Effector memory CD4-positive, alpha-beta T cell (primary cell): ENCODE results near the gene SLC9C2.
A peak's percentile ranks its signal among the peaks of the same experiment; 100 is the strongest.

Source experiments
- DNase-seq, 3 donors: peaks; one replicate each; pipeline ENCODE4 v3.0.0-alpha.2; 2020
- H3K27ac ChIP-seq: 2 replicates; pipeline ENCODE4 v1.7.0; 2013; ENCODE audit warnings: mild to moderate bottlenecking, low read length, moderate library complexity; ENCODE audit not compliant: insufficient read depth, poor library complexity, severe bottlenecking
- H3K27me3 ChIP-seq: replicated peaks from 2 replicates; pipeline ENCODE4 v1.7.0; 2013; ENCODE audit warnings: mild to moderate bottlenecking, low read length; ENCODE audit not compliant: insufficient read depth, control insufficient read depth, poor library complexity, severe bottlenecking
- H3K36me3 ChIP-seq: 2 replicates; pipeline ENCODE4 v1.7.0; 2013; ENCODE audit warnings: mild to moderate bottlenecking, low read length, moderate library complexity; ENCODE audit not compliant: control insufficient read depth, insufficient read depth
- H3K4me1 ChIP-seq: 2 replicates; pipeline ENCODE4 v1.7.0; 2013; ENCODE audit warnings: low read length, mild to moderate bottlenecking; ENCODE audit not compliant: control insufficient read depth, insufficient read depth, poor library complexity, severe bottlenecking
- H3K4me3 ChIP-seq: 2 replicates; pipeline ENCODE4 v1.7.0; 2013; ENCODE audit warnings: low read length, low read depth, mild to moderate bottlenecking; ENCODE audit not compliant: insufficient read depth, poor library complexity, severe bottlenecking
- H3K9me3 ChIP-seq: 2 replicates; pipeline ENCODE4 v1.7.0; 2013; ENCODE audit warnings: mild to moderate bottlenecking, low read length, moderate library complexity; ENCODE audit not compliant: control insufficient read depth

SLC9C2 gene

GRCh38 chr1:173489929-173490328, 112.9 kb downstream of the SLC9C2 start:
- Histone ChIP-seq H3K27me3 (no peaks in the 10 kb centered on the region), H3K9me3 (no peaks in the 10 kb centered on the region), H3K36me3 (peaks cover 40% of the 10 kb centered on the region), H3K27ac (no peak overlapping the region), H3K4me1 (no peaks in the 10 kb centered on the region), H3K4me3 (no peak overlapping the region)
- no peak for DNase-seq

- no peak for DNase-seq
- Histone ChIP-seq H3K4me3 (no peak overlapping the region), H3K36me3 (peaks cover 48% of the 10 kb centered on the region), H3K9me3 (no peaks in the 10 kb centered on the region), H3K27ac (no peak overlapping the region), H3K27me3 (no peaks in the 10 kb centered on the region), H3K4me1 (no peaks in the 10 kb centered on the region)
These were observed 113.7 kb downstream of the SLC9C2 start for GRCh38 chr1:173489149-173489600.

- Histone ChIP-seq H3K27me3 (no peaks in the 10 kb centered on the region), H3K36me3 (peaks cover 53% of the 10 kb centered on the region), H3K4me3 (no peak overlapping the region), H3K4me1 (no peaks in the 10 kb centered on the region), H3K27ac (no peak overlapping the region), H3K9me3 (no peaks in the 10 kb centered on the region)
- DNase-seq = no peak
These were observed 114.9 kb downstream of the SLC9C2 start for GRCh38 chr1:173488001-173488400.

- DNase-seq = no peak
- no peaks in the 10 kb centered on the region for H3K4me1 ChIP-seq
- H3K36me3 ChIP-seq = peaks cover 73% of the 10 kb centered on the region
- H3K9me3 ChIP-seq = no peaks in the 10 kb centered on the region
- no peak overlapping the region for H3K27ac ChIP-seq
- H3K27me3 ChIP-seq = no peaks in the 10 kb centered on the region
- no peak overlapping the region for H3K4me3 ChIP-seq
These were observed 117.5 kb downstream of the SLC9C2 start for GRCh38 chr1:173485401-173485800.

- H3K27me3 ChIP-seq = no peaks in the 10 kb centered on the region
- no peak overlapping the region for H3K27ac ChIP-seq
- no peak overlapping the region for H3K4me3 ChIP-seq
- H3K36me3 ChIP-seq = peaks cover 73% of the 10 kb centered on the region
- no peak for DNase-seq
- no peaks in the 10 kb centered on the region for H3K9me3 ChIP-seq
- H3K4me1 ChIP-seq = no peaks in the 10 kb centered on the region
These were observed 118.6 kb downstream of the SLC9C2 start for GRCh38 chr1:173484276-173484675.

- H3K9me3 ChIP-seq = no peaks in the 10 kb centered on the region
- H3K4me1 ChIP-seq = peaks cover 12% of the 10 kb centered on the region
- H3K4me3 ChIP-seq = no peak overlapping the region
- H3K27ac ChIP-seq = no peak overlapping the region
- no peaks in the 10 kb centered on the region for H3K27me3 ChIP-seq
- DNase-seq = no peak
- H3K36me3 ChIP-seq = peaks cover 61% of the 10 kb centered on the region
These were observed 120.2 kb downstream of the SLC9C2 start for GRCh38 chr1:173482683-173483082.

GRCh38 chr1:173481195-173481772, 121.6 kb downstream of the SLC9C2 start:
- peaks cover 14% of the 10 kb centered on the region for H3K4me1 ChIP-seq
- H3K27ac ChIP-seq = no peak overlapping the region
- no peaks in the 10 kb centered on the region for H3K27me3 ChIP-seq
- H3K4me3 ChIP-seq = no peak overlapping the region
- H3K9me3 ChIP-seq = no peaks in the 10 kb centered on the region
- peaks cover 47% of the 10 kb centered on the region for H3K36me3 ChIP-seq
- DNase-seq = no peak

- H3K4me1 ChIP-seq = peaks cover 25% of the 10 kb centered on the region
- no peak overlapping the region for H3K4me3 ChIP-seq
- H3K9me3 ChIP-seq = no peaks in the 10 kb centered on the region
- peaks cover 31% of the 10 kb centered on the region for H3K36me3 ChIP-seq
- no peaks in the 10 kb centered on the region for H3K27me3 ChIP-seq
- DNase-seq = no peak
- no peak overlapping the region for H3K27ac ChIP-seq
These were observed 123.2 kb downstream of the SLC9C2 start for GRCh38 chr1:173479649-173480048.

GRCh38 chr1:173478094-173478674, 124.7 kb downstream of the SLC9C2 start:
- DNase-seq = no peak
- Histone ChIP-seq H3K9me3 (no peaks in the 10 kb centered on the region), H3K36me3 (peaks cover 23% of the 10 kb centered on the region), H3K4me1 (peaks cover 25% of the 10 kb centered on the region), H3K4me3 (peak overlapping the region; percentile 81), H3K27me3 (no peaks in the 10 kb centered on the region), H3K27ac (peak overlapping the region; percentile 74)

- peaks cover 16% of the 10 kb centered on the region for H3K36me3 ChIP-seq
- peaks cover 25% of the 10 kb centered on the region for H3K4me1 ChIP-seq
- H3K9me3 ChIP-seq = no peaks in the 10 kb centered on the region
- H3K4me3 ChIP-seq = peak within 1 kb of the TSS; percentile 86
- peak; percentile 77 to 79 (median 78) for DNase-seq
- H3K27me3 ChIP-seq = no peaks in the 10 kb centered on the region
- H3K27ac ChIP-seq = peak within 1 kb of the TSS; percentile 88
These were observed 125.4 kb downstream of the SLC9C2 start, which contains the start of gene PRDX6 for GRCh38 chr1:173477286-173478093. PRDX6 (plus strand) TSS chr1:173477335; CDS start chr1:173477398, 63 bp downstream.
